Left ventricle myocardium inferior (tissue), 1 donor: ENCODE measurements around the gene MAP4K4. TPM values are rescaled to one million over a fixed set of nuclear protein-coding genes. Genes with fewer than 3 reads are reported as not detected.
"Not testable (repeated sequence)": the region's sequence is repeated elsewhere in the genome, so short reads cannot be mapped to it uniquely, and the experiment has no call there.

Experiments used
- DNase-seq: peaks from one replicate; pipeline ENCODE4 v3.0.0-alpha.2; 2020
- H3K27ac ChIP-seq: fragments of 200-600 bp; replicated peaks from 2 replicates; pipeline ENCODE4 v1.8.0; 2021
- H3K27me3 ChIP-seq: fragments of 200-600 bp; 2 replicates; pipeline ENCODE4 v1.8.0; 2021; ENCODE audit warnings: low read depth
- H3K36me3 ChIP-seq: fragments of 200-600 bp; 2 replicates; pipeline ENCODE4 v1.8.0; 2021
- H3K4me1 ChIP-seq: fragments of 200-600 bp; 2 replicates; pipeline ENCODE4 v1.8.0; 2021
- H3K4me3 ChIP-seq: fragments of 200-600 bp; 2 replicates; pipeline ENCODE4 v1.8.0; 2021; ENCODE audit warnings: mild to moderate bottlenecking, moderate library complexity
- H3K9me3 ChIP-seq: fragments of 200-600 bp; replicated peaks from 2 replicates; pipeline ENCODE4 v1.8.0; 2021
- intact Hi-C: fragments of 100-400 bp; cut with micrococcal nuclease; formaldehyde crosslinking; loops from one replicate; pipeline ENCODE4 v1.11.0; 2022
- total RNA-seq: library from RNA; stranded (reverse); fragmentation: NEBNext Ultra II Directional; extraction: Animal tissue kit (Norgen Biotek cat#: 25700); gene quantifications from one replicate; pipeline ENCODE4 v1.2.1, GENCODE V29; 2021
- TF ChIP-seq, protein P1 (sequence below): fragments of 200-600 bp; IDR thresholded peaks from 2 replicates; pipeline ENCODE4 v1.8.0; 2021; ENCODE audit warnings: antibody characterized with exemption, mild to moderate bottlenecking, borderline replicate concordance
- donor health status: DM: no; HTN: yes; CAD: no; lungs with severe emphysema.

MAP4K4 gene
- total RNA-seq, 1 donor from 2014 or later = 102 TPM

DNA sequence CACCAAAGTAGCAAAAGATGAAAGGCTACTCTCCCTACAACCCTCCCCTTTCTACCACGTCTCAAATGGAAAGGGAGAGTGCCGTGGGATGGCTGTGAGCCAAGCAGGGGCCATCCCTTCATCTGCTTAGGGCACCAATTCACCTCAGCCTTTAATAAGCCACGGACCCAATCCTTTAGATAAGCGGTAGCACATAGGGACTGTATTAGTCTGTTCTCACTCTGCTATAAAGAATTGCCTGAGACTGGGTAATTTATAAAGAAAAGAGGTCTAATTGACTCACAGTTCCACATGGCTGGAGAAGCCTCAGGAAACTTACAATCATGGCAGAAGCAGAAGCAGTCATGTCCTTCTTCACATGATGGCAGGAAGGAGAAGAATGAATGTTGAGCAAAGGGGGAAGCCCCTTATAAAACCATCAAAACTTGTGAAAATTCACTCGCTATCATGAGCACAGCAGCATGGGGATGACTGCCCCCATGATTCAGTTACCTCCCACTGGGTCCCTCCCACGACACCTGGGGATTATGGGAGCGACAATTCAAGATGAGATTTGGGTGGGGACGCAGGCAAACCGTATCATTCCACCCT is 208.3 kb downstream of the MAP4K4 start:
- peaks cover 46% of the 10 kb centered on the region for H3K9me3 ChIP-seq
- peaks cover 9% of the 10 kb centered on the region for H3K36me3 ChIP-seq
- H3K27me3 ChIP-seq = peaks cover 33% of the 10 kb centered on the region
- no peak overlapping the region for H3K27ac ChIP-seq
- TF ChIP-seq, protein P1, sequence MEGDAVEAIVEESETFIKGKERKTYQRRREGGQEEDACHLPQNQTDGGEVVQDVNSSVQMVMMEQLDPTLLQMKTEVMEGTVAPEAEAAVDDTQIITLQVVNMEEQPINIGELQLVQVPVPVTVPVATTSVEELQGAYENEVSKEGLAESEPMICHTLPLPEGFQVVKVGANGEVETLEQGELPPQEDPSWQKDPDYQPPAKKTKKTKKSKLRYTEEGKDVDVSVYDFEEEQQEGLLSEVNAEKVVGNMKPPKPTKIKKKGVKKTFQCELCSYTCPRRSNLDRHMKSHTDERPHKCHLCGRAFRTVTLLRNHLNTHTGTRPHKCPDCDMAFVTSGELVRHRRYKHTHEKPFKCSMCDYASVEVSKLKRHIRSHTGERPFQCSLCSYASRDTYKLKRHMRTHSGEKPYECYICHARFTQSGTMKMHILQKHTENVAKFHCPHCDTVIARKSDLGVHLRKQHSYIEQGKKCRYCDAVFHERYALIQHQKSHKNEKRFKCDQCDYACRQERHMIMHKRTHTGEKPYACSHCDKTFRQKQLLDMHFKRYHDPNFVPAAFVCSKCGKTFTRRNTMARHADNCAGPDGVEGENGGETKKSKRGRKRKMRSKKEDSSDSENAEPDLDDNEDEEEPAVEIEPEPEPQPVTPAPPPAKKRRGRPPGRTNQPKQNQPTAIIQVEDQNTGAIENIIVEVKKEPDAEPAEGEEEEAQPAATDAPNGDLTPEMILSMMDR = no peak
- intact Hi-C loops = no loop called here
- H3K4me1 ChIP-seq = no peaks in the 10 kb centered on the region
- no peak overlapping the region for H3K4me3 ChIP-seq
- DNase-seq = no peak

DNA sequence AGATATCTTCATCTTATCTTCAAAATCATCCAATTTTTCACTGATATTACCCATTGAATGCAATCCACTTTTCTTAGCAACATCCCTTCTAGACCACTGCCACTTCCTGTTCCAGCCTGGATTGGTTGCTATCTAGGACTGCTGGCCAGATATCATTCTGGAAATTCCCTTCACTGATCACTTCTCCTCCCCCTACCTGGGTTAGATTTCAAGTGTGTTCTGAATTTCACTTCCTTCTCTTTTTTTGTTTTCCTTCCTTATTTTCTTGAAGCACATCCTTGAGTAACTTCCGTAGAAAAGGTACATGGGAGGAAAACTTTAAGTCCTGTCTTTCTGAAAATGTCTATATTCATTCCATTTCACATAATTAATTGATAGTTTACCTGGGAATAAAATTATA is 212.3 kb downstream of the MAP4K4 start:
- Histone ChIP-seq H3K27ac (no peak overlapping the region), H3K4me1 (no peaks in the 10 kb centered on the region), H3K36me3 (peaks cover 9% of the 10 kb centered on the region), H3K27me3 (peaks cover 26% of the 10 kb centered on the region), H3K9me3 (peaks cover 42% of the 10 kb centered on the region), H3K4me3 (no peak overlapping the region)
- TF ChIP-seq, protein P1 = no peak
- no peak for DNase-seq
- intact Hi-C loops = no loop called here

DNA sequence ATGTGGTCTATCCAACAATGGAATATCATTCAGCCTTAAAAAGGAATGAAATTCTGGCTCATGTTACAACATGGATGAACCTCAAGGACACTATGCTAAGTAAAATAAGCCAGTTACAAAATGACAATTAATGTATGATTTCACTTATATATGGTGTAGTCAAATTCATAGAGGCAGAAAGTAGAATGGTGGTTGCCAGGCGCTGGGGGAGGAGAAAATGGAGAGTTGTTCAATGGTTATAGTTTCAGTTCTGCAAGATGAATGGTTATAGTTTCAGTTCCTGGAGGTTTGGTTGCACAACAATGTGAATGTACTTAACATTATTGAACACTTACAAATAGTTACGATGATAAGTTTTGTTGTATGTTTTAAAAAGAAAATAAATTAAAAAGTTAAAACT is 215.0 kb downstream of the MAP4K4 start:
- no peak overlapping the region for H3K27ac ChIP-seq
- no peak for DNase-seq
- H3K4me1 ChIP-seq = no peaks in the 10 kb centered on the region
- no peak overlapping the region for H3K4me3 ChIP-seq
- peaks cover 9% of the 10 kb centered on the region for H3K36me3 ChIP-seq
- peaks cover 6% of the 10 kb centered on the region for H3K27me3 ChIP-seq
- H3K9me3 ChIP-seq = peaks cover 32% of the 10 kb centered on the region
- TF ChIP-seq, protein P1 = no peak
- intact Hi-C loops = no loop called here

DNA sequence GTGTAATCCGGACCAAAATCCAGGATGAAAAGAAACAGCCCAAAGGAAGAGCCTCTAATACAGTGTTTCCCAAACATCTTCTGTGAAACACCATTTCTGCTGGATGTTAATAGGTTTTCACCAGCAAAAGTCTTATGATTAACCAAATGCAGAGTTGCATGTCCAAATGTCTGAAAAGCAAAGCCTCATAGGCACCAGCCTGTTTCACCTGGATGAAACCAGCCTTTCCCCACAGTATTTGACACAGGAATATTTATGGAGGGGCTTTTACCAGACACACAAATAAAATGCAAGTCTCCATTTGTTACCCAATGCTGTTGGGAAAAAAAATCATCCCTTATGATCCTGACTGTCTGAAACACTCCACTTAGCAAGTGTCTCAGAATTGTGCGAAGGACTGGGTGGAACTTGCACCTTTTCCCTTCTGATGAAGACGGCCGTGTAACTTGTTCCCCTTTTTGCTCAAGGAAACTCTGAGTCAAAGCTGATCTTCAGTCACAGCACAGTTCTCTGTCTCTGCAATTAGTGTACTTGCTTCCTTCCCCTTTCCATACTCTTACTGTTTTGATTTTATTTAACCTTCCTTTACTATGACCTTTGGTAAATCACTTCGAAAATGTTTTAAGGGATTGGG is 223.9 kb downstream of the MAP4K4 start:
- intact Hi-C loops = no loop called here
- Histone ChIP-seq H3K27ac (no peak overlapping the region), H3K4me1 (no peaks in the 10 kb centered on the region), H3K36me3 (no peaks in the 10 kb centered on the region), H3K27me3 (peaks cover 3% of the 10 kb centered on the region), H3K4me3 (no peak overlapping the region), H3K9me3 (peaks cover 47% of the 10 kb centered on the region)
- DNase-seq = no peak
- TF ChIP-seq, protein P1 = no peak

DNA sequence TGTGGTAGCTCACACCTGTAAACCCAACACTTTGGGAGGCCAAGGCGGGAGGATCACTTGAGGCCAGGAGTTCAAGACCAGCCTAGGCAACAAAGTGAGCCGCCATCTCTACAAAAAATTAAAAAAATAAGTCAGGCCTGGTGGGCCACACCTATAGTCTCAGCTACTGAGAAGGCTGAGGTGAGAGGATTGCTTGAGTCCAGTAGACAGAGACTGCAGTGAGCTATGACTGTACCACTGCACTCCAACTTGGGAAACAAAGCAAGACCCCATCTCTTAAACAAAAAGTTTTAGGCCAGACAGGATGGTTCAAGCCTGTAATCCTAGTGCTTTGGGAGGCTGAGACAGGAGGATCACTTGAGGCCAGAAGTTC is 224.4 kb downstream of the MAP4K4 start:
- Histone ChIP-seq H3K9me3 (peaks cover 52% of the 10 kb centered on the region), H3K27ac (no peak overlapping the region), H3K4me3 (no peak overlapping the region), H3K27me3 (peaks cover 3% of the 10 kb centered on the region), H3K4me1 (no peaks in the 10 kb centered on the region), H3K36me3 (no peaks in the 10 kb centered on the region)
- TF ChIP-seq, protein P1 = no peak
- intact Hi-C loops = no loop called here
- no peak for DNase-seq

DNA sequence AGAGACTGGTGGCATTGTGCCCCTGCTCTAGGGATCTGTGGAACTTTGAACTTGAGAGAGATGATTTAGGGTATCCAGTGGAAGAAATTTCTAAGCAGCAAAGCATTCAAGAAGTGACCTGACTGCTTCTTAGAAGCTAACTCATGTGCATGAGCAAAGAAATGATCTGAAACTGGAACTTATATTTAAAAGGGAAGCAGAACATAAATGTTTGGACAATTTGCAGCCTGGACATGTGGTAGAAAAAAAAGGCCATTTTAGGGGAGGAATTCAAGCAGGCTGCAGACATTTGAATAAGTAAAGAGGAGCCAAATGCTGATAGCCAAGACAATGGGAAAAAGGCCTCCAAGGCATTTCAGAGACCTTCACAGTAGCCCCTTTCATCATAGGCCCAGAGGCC is 226.8 kb downstream of the MAP4K4 start:
- H3K4me1 ChIP-seq, H3K27ac ChIP-seq, intact Hi-C loops, H3K27me3 ChIP-seq, H3K4me3 ChIP-seq, H3K36me3 ChIP-seq, DNase-seq: not testable (repeated sequence)
- H3K9me3 ChIP-seq = peaks cover 61% of the 10 kb centered on the region
